Stimulated activated naive CD4-positive, alpha-beta T cell treated with Interleukin-2 at 50 U/mL for 16 hours (primary cell): ENCODE data around the gene CA5A.
"Not testable (repeated sequence)": the region's sequence is repeated elsewhere in the genome, so short reads cannot be mapped to it uniquely, and the experiment has no call there.

Experiments used
- DNase-seq: peaks from one replicate; lab custom pipeline; 2025; lab: John Stamatoyannopoulos, UW

CA5A gene

DNA sequence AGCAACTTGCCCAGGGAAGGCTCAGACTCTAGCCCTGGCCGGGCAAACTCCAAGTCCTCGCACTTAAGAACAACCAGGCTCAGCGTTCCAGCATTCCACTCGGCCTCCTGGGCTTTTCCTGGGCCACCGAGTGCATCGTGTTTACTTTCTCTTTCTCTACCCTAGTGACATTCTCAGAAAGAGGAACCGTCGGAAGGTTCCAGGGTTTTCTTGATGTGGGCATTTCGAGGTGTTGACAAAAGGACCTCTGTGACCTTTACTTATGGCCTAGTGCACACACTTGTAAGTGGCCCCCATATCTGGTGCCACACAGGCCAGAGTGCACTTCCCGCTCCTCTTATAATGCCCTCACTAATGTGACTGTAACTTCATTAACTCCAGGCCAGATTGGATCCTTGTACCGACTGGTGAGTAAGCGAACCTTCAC, 11.8 kb upstream of the CA5A start:
- DNase-seq = no peak

DNA sequence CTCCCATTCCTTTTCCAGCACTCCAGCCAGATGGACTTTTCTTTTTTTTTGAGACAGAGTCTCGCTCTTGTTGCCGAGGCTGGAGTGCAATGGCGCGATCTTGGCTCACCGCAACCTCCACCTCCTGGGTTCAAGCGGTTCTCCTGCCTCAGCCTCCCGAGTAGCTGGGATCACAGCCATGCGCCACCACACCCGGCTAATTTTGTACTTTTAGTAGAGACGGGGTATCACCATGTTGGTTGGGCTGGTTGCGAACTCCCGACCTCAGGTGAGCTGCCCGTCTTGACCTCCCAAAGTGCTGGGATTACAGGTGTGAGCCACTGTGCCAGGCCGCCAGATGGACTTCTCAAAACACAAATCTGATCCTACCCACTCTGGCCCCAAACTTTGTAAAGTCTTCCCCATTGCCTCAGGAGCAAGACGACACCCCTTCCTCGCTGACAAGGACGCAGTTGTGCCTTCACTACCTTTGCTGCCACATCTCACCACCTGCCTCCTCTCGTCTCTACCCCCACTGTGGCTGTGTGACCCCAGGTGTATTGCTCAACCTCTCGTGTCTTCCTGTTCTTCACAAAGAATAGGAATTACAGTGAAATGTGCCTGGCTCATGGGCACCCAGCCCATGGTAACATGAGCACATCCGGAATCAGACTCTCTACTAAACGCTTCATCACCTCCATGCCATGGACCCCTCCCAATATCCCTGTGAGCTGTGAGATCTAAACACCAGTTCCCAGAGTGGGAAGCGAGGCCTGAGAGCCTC, 11.2 kb upstream of the CA5A start:
- DNase-seq = no peak

DNA sequence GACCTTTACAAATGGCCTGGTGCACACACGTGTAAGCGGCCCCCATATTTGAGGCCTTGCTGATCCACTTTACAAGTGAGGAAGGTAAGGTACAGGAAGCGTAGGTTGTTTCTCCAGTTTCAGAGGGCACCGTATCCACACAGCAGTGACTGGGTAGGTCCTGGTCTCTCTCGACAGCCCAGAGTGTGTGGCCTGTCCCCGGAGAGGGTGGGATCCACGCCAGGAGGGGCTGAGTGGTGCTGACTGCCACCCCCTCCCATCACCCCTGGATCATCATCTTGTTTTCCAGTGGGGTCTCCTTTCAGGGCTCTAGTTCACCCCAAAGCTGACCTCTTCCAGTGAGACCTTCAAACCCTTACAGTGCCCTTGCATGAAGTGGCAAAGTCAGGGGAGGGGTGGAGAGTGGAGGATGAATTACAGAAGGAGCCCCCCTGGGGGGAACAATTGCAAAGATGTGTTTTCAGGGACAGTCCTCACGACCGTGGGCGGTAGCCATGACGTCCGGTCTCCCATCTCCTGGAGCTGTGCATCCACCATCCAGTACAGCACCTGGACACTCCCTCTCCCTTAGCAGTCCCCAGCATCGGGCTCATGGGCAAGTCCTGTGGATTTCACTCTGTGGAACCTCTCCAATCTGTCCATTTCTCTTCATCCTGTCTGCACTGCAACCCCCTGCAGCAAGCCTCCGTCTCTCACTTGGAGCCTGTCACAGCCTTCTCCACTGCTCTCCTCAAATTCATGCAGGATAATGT, 10.4 kb upstream of the CA5A start:
- DNase-seq = no peak

DNA sequence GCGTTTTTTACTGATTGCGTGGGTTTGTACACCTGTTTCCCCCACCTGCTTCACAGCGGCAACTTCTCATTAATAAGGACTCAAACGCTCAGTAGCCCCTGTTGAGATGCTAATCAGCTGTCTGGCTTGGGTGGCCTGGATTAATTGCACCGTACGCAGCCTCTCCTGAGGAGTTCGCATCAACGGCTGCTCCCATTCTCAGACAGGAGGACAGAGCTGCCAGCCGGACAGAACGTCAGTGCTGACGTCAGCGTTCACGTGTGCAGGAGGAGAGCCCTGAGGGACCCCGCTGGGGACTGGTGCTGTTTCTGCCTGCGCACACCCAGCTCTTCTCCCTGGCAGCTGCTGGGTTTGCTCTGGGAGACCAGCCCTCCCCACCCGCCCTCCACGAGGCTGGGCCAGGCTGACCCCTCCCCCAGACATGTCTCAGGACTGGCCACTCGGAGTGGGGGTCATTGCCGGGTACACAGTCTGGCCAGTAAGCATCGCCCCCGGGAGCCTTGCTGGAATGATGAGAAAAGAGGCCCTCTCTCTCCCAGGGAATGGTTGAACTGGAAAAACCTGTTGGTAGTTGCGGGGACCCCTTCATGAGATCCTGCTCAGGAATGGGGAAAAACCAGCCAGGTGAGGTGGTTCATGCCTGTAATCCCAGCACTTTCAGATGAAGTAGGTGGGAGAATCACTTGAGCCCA, 9.2 kb upstream of the CA5A start:
- DNase-seq = no peak

DNA sequence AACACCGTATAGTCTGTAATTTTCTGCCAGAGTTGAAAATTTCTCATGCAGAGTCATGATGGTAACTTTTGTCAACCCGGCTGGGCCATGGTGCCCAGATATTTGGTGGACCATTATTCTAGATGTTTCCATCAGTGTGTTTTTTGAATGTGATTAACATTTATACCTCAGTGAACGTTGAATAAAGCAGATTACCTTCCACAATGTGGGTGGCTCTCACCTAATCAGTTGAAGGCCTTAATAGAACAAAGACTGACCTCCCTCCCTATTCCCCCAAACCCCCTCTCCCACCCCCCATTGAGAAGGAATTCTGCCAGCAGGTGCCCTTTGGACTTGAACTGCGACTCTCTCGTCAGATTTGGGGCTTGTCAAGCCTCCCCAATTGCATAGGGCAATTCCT, 6.4 kb upstream of the CA5A start:
- no peak for DNase-seq

DNA sequence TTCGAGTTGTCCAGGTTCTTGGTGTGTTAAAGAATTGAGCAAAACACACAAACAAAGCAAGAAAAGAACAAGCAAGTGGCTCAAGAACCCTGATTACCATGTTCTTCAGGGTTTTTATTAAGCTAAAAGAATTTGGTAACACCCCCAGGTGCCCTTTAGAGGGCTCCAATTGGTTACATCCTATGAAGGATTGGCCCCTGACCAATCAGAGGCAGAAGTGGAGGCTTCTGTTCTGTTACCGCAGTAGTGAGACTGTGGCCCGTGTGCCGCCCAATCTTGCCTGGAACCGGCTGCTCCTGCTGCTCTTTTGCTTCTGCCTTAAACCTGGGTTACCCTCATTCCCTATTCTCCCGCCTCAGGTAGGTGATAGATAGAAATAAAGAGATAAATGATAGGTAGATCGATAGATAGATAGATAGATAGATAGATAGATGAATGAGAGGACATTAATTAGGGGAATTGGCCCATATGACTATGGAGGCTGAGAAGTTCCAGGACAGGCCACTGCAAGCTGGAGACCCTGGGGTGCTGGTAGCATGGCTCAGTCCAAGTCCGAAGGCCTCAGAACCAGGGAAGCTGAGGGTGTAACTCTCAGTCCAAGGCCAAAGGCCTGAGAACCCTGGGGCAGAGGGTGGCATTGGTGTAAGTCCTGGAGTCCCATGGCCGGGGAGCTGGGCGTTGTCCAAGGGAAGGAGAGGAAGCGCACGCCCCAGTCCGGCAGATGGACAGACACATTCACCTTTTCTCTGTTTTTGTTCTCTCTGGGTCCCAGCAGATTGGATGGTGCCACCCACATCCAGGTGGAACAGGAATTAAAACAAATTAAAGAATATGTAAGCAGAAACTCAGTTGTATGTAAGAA, 3.5 kb upstream of the CA5A start:
- no peak for DNase-seq

DNA sequence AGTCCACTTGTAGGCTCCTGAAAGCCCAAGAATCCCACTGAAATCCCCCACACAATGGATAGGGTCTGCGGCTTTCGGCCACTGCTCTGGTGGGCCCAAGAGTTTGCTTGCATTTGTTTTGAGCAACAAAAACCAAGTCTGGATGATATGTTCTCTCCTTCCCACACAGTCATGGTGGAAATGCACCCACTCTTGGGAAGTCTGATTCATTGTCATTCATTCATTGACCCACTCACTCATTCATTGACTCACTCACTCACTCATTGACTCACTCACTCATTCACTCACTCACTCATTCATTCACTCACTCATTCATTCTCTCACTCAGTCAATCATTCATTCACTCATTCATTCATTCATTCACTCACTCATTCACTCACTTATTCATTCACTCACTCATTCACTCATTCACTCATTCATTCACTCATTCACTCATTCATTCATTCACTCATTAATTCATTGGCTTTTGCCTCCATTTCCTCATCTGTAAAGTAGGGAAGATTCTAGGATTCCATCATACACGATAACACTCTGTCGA, 2.2 kb upstream of the CA5A start:
- no peak for DNase-seq

DNA sequence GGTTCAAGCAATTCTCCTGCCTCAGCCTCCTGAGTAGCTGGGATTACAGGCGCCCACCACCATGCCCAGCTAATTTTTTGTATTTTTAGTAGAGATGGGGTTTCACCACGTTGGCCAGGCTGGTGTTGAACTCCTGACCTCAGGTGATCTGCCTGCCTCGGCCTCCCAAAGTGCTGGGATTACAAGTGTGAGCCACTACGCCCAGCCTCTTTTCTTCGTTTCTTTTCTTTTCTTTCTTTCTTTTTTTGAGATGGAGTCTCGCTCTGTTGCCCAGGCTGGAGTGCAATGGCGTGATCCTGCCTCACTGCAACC, 858 bp upstream of the CA5A start:
- DNase-seq = not testable (repeated sequence)

DNA sequence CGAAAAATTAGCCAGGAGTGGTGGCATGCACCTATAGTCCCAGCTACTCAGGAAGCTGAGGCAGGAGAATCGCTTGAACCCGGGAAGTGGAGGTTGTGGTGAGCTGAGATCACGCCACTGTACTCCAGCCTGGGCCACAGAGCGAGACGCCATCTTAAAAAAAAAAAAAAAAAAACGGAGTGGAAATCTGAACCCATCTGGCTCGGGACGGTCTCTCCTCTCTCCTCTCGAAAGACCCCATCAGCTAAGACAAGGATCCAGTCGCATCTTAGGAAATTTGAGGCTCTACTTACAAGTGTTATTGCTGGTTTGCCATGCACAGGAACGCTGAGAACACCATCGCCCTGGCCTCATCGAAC, 334 bp downstream of the CA5A start:
- not testable (repeated sequence) for DNase-seq

DNA sequence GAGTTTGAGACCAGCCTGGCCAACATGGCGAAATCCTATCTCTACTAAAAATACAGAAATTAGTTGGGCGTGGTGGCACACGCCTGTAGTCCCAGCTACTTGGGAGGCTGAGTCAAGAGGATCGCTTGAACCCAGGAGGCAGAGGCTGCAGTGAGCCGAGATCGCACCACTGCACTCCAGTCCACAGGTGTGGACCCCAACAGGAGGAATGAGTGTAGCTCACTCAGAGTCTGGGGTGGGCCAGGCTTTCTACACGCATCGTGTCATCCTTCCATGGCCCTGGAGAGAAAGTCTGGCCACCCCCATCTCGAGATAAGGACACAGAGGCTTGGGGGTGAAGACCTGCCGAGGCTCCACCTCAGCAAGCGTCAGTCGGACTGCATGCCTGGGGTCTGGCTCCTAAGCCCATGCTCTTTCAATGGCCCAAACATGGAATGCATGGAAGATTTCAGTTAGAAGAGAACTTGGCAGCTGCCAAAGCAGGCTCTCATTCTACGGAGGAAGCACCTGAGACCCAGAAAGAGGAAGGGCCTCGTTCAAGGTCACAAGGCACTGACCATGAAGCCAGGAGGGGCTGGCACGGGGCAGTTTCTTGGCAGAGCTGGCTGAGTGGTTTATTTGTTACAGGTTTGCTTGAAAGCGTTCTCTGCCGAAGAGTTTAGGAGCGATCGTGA, 1.4 kb downstream of the CA5A start:
- DNase-seq = not testable (repeated sequence)

DNA sequence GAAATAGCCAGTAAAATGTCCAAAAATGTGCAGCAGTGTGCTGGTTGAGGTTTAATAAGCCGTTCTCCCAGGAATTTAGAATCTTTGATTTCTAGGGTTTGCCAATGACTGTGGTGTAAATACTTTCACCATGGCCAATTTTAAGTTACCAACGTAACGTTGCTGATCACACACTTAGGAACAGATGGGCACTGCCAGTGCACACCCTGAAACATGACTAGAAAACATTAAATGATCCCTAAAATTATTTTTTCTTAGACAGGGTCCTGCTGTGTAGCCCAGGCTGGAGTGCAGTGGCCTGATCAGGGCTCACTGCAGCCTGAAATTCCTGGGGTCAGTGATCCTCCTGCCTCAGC, 3.2 kb downstream of the CA5A start:
- no peak for DNase-seq

DNA sequence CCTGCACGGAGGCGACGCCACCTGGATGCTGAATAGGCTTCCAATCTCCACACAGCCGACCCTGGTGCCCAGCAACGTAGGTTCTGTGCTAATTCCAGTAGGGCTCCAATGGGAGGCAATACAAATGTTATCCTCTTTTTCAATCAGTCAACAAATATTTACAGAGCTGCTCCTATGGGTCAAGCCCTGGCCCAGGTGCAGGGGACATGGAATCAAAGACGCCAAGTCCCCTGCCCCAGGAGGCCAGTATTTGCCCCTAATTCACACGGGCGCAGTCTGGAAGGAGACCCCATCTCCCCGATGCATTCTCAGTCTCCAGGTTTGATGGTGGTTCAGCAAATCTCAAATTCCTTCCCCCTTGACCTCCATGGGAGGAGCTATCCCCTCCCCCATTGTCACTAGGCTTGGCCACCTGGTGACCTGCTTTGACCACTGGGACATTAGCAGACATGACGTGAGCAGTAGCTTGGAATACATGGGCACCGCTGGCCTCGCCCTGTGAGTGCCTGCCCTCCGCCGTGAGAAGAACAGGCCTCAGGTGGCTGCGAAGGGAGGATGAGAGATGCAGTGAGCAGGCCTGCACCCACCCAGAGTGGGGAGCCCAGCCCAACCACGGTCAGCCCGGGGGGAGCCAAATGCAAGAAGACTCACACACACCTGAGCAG, 3.7 kb downstream of the CA5A start:
- DNase-seq = not testable (repeated sequence)

DNA sequence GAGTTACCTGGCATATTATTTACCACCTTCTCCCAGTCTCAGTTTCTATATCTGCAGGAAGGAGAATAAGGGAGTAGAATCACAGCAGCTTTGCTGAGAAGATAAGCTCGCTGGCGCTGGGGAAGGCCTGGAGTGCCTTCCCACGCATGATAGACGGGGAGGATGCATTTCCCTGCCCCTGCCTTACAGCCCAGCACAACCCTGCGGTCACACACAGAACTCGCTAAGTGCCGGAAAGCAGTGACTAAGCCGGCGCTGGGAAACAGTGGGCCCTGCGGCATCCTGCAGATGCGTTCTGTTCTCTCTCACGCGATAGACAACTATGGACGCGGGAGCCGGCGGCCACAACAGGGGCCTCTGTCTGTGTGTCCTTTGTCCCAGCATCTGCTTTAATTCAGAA, 4.8 kb downstream of the CA5A start:
- DNase-seq = no peak

DNA sequence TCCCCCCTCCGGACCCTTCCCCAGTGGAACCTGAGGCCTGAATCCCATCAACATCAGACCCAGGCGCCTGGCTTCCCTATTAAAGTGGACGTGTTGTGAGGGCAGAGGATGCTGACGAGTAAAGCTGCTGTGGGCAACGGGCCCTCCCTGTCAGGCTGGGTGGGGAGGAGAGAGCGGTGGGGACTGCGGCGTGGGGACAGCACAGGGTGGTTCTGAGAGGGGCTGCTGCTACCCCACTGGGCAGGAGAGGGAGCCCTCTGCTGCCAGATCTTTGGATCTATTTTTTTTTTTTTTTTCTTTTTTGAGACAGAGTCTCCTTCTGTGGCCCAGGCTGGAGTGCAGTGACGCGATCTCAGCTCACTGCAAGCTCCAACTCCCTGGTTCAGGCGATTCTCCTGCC, 5.9 kb downstream of the CA5A start:
- DNase-seq = no peak

DNA sequence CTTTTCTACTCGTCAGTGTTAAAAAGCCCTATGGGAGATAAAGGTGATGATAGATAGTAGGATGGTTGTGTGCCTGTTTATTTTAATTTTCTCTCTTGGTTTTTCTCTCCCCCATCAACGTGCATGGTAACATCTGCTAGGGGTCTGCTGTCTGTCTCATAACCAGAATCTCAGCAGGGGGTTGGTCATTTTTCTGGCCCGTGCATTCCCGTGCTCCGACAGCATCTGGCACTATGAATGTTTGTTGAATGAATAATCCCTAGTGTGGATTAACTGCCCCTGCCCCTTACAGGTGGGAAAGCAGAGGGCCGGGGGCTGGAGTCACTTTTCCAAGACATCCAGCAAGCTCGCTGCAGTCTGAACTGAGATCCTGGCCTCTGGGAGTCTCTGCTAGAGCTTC, 6.3 kb downstream of the CA5A start:
- no peak for DNase-seq

DNA sequence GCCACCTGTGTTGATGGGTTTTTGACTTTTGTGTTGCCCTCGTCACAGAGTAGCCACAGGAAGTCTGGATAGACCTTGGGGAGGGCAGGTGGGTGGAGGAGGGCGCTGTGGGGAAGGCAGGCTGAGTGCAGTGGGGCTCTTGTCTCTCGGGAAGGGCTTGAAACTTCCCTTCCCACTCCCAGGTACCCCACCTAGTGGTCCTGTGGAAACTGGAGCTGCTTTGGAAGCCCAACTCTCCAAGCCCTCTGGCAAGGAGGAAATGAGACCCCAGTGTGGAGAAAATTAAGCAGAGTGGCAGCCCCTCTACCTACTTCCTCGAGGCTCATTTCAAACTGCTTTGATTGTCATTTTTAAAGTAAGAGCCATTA, 9.2 kb downstream of the CA5A start:
- no peak for DNase-seq

DNA sequence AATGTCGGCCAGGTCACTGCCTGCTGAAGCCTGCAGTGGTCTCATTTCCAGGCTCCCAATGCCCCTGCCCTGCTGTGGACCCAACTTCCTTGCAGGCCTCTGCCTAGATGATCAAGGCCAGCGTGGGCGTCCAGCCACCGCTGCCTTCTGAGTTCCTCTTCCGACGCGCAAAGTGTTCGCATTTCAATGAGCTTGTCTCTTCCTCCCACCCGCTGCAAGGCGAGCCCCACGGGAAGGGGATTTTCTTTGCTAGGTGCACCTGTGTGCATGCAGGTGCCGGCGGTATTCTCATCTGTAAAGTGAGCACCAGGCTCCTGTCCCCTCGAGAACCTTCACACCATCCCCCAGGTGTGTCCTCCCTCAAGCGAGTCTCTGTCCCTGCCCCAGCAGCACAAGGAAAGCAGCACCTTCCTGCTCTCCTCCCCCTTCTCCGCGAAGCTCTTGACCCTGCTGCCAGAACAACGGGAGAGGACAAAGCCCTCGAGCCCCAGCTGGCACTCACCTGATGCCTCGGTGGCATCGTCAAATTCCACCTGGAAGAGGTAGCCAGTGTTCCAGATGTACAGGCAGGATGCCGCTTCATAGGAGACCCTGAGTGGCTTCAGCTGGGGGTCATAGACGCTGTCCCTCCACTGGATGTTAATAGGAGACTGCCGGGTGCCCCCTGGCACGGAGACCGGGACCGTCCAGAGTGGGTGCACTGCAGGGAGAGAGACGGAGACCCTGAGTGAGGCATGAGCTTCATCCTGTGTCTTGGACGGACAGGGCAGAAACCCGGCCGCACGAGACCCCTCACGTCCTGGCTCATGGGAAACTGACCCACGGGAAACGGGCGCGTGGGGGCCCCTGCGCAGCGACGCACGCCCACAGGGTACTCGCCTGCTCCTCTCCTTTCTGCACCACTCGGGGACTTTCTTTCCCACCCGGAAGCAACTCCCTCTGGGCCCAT, 9.8 kb downstream of the CA5A start:
- no peak for DNase-seq

DNA sequence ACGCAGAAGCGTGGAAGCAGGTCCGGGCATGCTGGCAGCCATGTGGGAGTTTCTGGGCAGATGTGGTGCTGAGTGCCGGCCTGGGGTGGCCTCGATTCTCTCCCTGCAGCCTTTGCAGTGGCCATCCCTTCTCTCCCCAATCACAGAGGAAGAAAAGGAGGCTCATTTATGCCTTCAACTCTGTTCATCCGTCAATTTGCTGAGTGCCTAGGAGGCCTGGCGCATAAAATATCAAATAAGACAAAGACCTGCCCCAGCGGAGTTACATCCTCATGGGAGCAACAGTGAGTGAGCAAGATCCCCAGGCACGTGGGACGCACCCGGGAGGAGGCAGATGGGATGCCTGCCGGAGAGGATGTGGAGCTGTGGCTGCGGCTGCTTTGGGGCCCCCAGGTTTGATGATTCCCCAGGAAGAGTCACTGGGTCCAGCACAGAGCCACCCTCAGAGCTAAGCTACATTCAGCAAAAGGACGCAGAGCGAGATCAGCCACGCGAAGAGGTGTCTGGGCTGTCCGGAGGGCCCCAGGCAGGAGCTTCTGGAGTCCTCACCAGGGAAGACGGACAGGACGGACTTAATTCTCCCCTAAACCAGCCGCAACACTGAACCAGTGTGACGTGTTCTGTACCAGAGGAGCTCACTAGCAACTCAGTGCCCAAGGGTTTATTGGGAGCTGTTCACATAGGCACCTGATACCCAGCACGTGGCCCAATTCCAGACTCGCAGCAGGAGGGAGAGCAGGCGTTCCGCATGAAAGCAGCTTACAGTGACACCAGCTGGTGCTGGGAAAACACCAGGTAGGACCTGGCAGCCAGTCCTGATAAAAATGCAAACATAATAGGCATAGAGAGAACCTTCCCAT, 11.3 kb downstream of the CA5A start:
- DNase-seq = no peak
